ENCODE data around the gene SMYD1. TPM values are rescaled to one million over a fixed set of nuclear protein-coding genes. Genes with fewer than 3 reads are reported as not detected.

The SMYD1 gene
- total and polyA plus RNA-seq, 10 of the 15 experiments (the other 5 are each of a cell fraction or from before 2014, with no cell fraction given) = 0.09 TPM; not detected in 9

GRCh38 chr2:88129313-88129959 lies 61.8 kb downstream of the SMYD1 start:
- TF ChIP-seq EGR1 (IDR thresholded peaks at IDR 0.05; ENCODE audit: borderline replicate concordance in 1 of 2, low read depth in 2 of 2, low read length in 2 of 2) = no peak
- TF ChIP-seq SMC3 (IDR thresholded peaks at IDR 0.05; ENCODE audit: borderline replicate concordance, low read length) = no peak
- no peak for TF ChIP-seq USF2 (IDR thresholded peaks at IDR 0.05; ENCODE audit: borderline replicate concordance, low read depth, low read length)
- TF ChIP-seq MXI1 (IDR thresholded peaks at IDR 0.05; ENCODE audit: low read depth, low read length) = no peak
- TF ChIP-seq ATF7 (IDR thresholded peaks at IDR 0.05; ENCODE audit: low read depth) = no peak
- no peak for TF ChIP-seq NR2F1 (conservative IDR thresholded peaks at IDR 0.05)
- no peak for TF ChIP-seq NRF1 (conservative IDR thresholded peaks at IDR 0.05; ENCODE audit: low read depth, low read length)
- no peak for TF ChIP-seq E4F1 (IDR thresholded peaks at IDR 0.05; ENCODE audit: borderline replicate concordance, partially characterized antibody)
- H3K9me3 ChIP-seq (replicated peaks; ENCODE audit: control insufficient read depth, insufficient read depth, low read length) = no peaks in the 10 kb centered on the region
- in situ Hi-C loops (cut with MboI) = no loop called here
- no peaks in the 10 kb centered on the region for H3K79me2 ChIP-seq (ENCODE audit: control insufficient read depth, insufficient read depth, low read length)
- ChIA-PET POLR2A (no interaction called here), CTCF (no interaction called here), SMC1A (ENCODE audit: uncharacterized antibody, unreplicated experiment) (no interaction called here), RAD21 (ENCODE audit: unreplicated experiment) (no interaction called here)
- H3K4me3 ChIP-seq = no peak overlapping the region
- no peaks in the 10 kb centered on the region; a peak in 1 of 4 replicates for H3K27me3 ChIP-seq (replicated peaks in 1 of 2; ENCODE audit: control insufficient read depth in 2 of 2, insufficient read depth in 2 of 2, low read length in 1 of 2)
- H3K36me3 ChIP-seq (ENCODE audit: control insufficient read depth in 2 of 2, insufficient read depth in 2 of 2, low read length in 1 of 2) = no peaks in the 10 kb centered on the region
- FAIRE-seq (no peak), DNase-seq (ENCODE audit: low read depth, low spot score) (no peak), ATAC-seq (no peak)
- no peaks in the 10 kb centered on the region for H3K4me1 ChIP-seq (ENCODE audit: control insufficient read depth, insufficient read depth, low read length)
- WGBS (ENCODE audit: insufficient coverage, insufficient replicate concordance, low lambda C conversion rate, missing lambda C conversion rate) = 24% methylated on average over 7 of the region's 7 CpGs
- intact Hi-C loops (cut with micrococcal nuclease; ENCODE audit: unreplicated experiment) = no loop called here
- H3K27ac ChIP-seq (ENCODE audit: control insufficient read depth, insufficient read depth) = no peak overlapping the region
- no peaks in the 10 kb centered on the region for H4K20me1 ChIP-seq (ENCODE audit: control insufficient read depth, insufficient read depth)
- no TSS peak for BruUV-seq (replicated peaks)
- no peak overlapping the region for H3K4me2 ChIP-seq (ENCODE audit: control insufficient read depth, insufficient read depth)
- no peak overlapping the region for H3K9ac ChIP-seq (ENCODE audit: control insufficient read depth, insufficient read depth, low read length)
- no peak overlapping the region for H2AFZ ChIP-seq (ENCODE audit: control insufficient read depth, low read depth, low read length)

Measured in GM12878 (cell line).